SK-N-SH treated with all-trans-retinoic acid at 6 μM for 48 hours (cell line): ENCODE measurements around the gene LRP11.

Experiments used
- ATAC-seq: fragments of 200-7000 bp; cut with Tn5 transposase; 3 replicates; pipeline ENCODE4 v1.9.1; 2020; ENCODE audit warnings: mild to moderate bottlenecking, moderate library complexity
- ARNTL ChIP-seq: fragments of 450-650 bp; formaldehyde crosslinking; IDR thresholded peaks from 2 replicates; pipeline ENCODE4 v1.5.0; 2020; ENCODE audit warnings: low read depth, mild to moderate bottlenecking, moderate library complexity, borderline replicate concordance
- BACH2 ChIP-seq: fragments of 250-450 bp; sonication (Bioruptor Pico); IDR thresholded peaks from 2 replicates; pipeline ENCODE4 v1.9.0; 2021; ENCODE audit warnings: mild to moderate bottlenecking, borderline replicate concordance
- CREB5 ChIP-seq: fragments of 250-450 bp; sonication (Bioruptor Pico); IDR thresholded peaks from 2 replicates; pipeline ENCODE4 v1.5.1; 2020; ENCODE audit warnings: low read depth, mild to moderate bottlenecking, moderate library complexity
- CSDC2 ChIP-seq: fragments of 250-450 bp; sonication (Bioruptor Pico); IDR thresholded peaks from 2 replicates; pipeline ENCODE4 v1.5.0; 2020; ENCODE audit warnings: mild to moderate bottlenecking, moderate library complexity
- ESRRG ChIP-seq: fragments of 250-450 bp; sonication (Bioruptor Pico); IDR thresholded peaks from 2 replicates; pipeline ENCODE4 v1.6.1; 2021; ENCODE audit warnings: mild to moderate bottlenecking
- ISL1 ChIP-seq: fragments of 250-450 bp; sonication (Bioruptor Pico); IDR thresholded peaks from 2 replicates; pipeline ENCODE4 v2.1.2; 2022; ENCODE audit warnings: mild to moderate bottlenecking, moderate library complexity
- OSR1 ChIP-seq: fragments of 250-450 bp; sonication (Bioruptor Pico); IDR thresholded peaks from 2 replicates; pipeline ENCODE4 v1.8.0; 2022; ENCODE audit warnings: moderate library complexity, mild to moderate bottlenecking, inconsistent platforms
- PPARA ChIP-seq: fragments of 250-450 bp; sonication (Bioruptor Pico); IDR thresholded peaks from 2 replicates; pipeline ENCODE4 v1.5.0; 2020; ENCODE audit warnings: mild to moderate bottlenecking, borderline replicate concordance
- SNAI2 ChIP-seq: fragments of 250-450 bp; sonication (Bioruptor Pico); IDR thresholded peaks from 2 replicates; pipeline ENCODE4 v1.5.0; 2020; ENCODE audit warnings: mild to moderate bottlenecking, moderate library complexity
- TOX ChIP-seq: fragments of 250-450 bp; sonication (Bioruptor Pico); IDR thresholded peaks from 2 replicates; pipeline ENCODE4 v1.8.0; 2021; ENCODE audit warnings: mild to moderate bottlenecking, moderate library complexity, borderline replicate concordance
- ZC3H10 ChIP-seq: fragments of 250-450 bp; sonication (Bioruptor Pico); IDR thresholded peaks from 2 replicates; pipeline ENCODE4 v1.5.1; 2021; ENCODE audit warnings: mild to moderate bottlenecking, moderate library complexity
- ZFP3 ChIP-seq: fragments of 250-450 bp; sonication (Bioruptor Pico); IDR thresholded peaks from 2 replicates; pipeline ENCODE4 v1.5.0; 2020; ENCODE audit warnings: mild to moderate bottlenecking, moderate library complexity
- ZFP30 ChIP-seq: fragments of 450-650 bp; formaldehyde crosslinking; IDR thresholded peaks from 2 replicates; pipeline ENCODE4 v1.5.0; 2022; ENCODE audit warnings: mild to moderate bottlenecking, moderate library complexity
- ZNF565 ChIP-seq: fragments of 450-650 bp; formaldehyde crosslinking; conservative IDR thresholded peaks from 2 replicates; pipeline ENCODE4 v1.5.0; 2020; ENCODE audit warnings: low read depth, mild to moderate bottlenecking, moderate library complexity
- ZNF70 ChIP-seq: fragments of 450-650 bp; formaldehyde crosslinking; IDR thresholded peaks from 2 replicates; pipeline ENCODE4 v1.5.0; 2020; ENCODE audit warnings: mild to moderate bottlenecking, moderate library complexity
- ZNF8 ChIP-seq: fragments of 450-650 bp; formaldehyde crosslinking; IDR thresholded peaks from 2 replicates; pipeline ENCODE4 v1.5.0; 2020; ENCODE audit warnings: mild to moderate bottlenecking, moderate library complexity
- TF ChIP-seq, protein P1 (sequence below): fragments of 250-450 bp; sonication (Bioruptor Pico); IDR thresholded peaks from 2 replicates; pipeline ENCODE4 v1.5.0; 2020; ENCODE audit warnings: mild to moderate bottlenecking, moderate library complexity
- TF ChIP-seq, protein P2 (sequence below): fragments of 250-450 bp; sonication (Bioruptor Pico); IDR thresholded peaks from 2 replicates; pipeline ENCODE4 v1.8.0; 2020; ENCODE audit warnings: mild to moderate bottlenecking, moderate library complexity, borderline replicate concordance

Gene LRP11

GRCh38 chr6:149806127-149806526 is 58.0 kb downstream of the LRP11 start:
- no peak for TF ChIP-seq ZNF8 (CRISPR knock-in tag)
- TF ChIP-seq ZFP30 (CRISPR knock-in tag), result no peak
- no peak for TF ChIP-seq ZFP3 (CRISPR knock-in tag)
- TF ChIP-seq ESRRG (CRISPR knock-in tag), result no peak
- TF ChIP-seq, protein P1, sequence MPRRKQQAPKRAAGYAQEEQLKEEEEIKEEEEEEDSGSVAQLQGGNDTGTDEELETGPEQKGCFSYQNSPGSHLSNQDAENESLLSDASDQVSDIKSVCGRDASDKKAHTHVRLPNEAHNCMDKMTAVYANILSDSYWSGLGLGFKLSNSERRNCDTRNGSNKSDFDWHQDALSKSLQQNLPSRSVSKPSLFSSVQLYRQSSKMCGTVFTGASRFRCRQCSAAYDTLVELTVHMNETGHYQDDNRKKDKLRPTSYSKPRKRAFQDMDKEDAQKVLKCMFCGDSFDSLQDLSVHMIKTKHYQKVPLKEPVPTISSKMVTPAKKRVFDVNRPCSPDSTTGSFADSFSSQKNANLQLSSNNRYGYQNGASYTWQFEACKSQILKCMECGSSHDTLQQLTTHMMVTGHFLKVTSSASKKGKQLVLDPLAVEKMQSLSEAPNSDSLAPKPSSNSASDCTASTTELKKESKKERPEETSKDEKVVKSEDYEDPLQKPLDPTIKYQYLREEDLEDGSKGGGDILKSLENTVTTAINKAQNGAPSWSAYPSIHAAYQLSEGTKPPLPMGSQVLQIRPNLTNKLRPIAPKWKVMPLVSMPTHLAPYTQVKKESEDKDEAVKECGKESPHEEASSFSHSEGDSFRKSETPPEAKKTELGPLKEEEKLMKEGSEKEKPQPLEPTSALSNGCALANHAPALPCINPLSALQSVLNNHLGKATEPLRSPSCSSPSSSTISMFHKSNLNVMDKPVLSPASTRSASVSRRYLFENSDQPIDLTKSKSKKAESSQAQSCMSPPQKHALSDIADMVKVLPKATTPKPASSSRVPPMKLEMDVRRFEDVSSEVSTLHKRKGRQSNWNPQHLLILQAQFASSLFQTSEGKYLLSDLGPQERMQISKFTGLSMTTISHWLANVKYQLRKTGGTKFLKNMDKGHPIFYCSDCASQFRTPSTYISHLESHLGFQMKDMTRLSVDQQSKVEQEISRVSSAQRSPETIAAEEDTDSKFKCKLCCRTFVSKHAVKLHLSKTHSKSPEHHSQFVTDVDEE (CRISPR knock-in tag), result no peak
- no peak for ATAC-seq

- no peak for ATAC-seq
- TF ChIP-seq ZFP3 (CRISPR knock-in tag) (no peak), OSR1 (CRISPR knock-in tag) (no peak), SNAI2 (no peak), CSDC2 (CRISPR knock-in tag) (no peak), ZNF70 (CRISPR knock-in tag) (no peak), ARNTL (no peak), PPARA (CRISPR knock-in tag) (no peak), ZC3H10 (CRISPR knock-in tag) (no peak)
- TF ChIP-seq, protein P2, sequence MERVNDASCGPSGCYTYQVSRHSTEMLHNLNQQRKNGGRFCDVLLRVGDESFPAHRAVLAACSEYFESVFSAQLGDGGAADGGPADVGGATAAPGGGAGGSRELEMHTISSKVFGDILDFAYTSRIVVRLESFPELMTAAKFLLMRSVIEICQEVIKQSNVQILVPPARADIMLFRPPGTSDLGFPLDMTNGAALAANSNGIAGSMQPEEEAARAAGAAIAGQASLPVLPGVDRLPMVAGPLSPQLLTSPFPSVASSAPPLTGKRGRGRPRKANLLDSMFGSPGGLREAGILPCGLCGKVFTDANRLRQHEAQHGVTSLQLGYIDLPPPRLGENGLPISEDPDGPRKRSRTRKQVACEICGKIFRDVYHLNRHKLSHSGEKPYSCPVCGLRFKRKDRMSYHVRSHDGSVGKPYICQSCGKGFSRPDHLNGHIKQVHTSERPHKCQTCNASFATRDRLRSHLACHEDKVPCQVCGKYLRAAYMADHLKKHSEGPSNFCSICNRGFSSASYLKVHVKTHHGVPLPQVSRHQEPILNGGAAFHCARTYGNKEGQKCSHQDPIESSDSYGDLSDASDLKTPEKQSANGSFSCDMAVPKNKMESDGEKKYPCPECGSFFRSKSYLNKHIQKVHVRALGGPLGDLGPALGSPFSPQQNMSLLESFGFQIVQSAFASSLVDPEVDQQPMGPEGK, result no peak
- TF ChIP-seq, protein P1 (CRISPR knock-in tag), result no peak
- TF ChIP-seq, all 23 proteins: peak for 0
These were observed 80.6 kb downstream of the LRP11 start for GRCh38 chr6:149783551-149783950.

DNA sequence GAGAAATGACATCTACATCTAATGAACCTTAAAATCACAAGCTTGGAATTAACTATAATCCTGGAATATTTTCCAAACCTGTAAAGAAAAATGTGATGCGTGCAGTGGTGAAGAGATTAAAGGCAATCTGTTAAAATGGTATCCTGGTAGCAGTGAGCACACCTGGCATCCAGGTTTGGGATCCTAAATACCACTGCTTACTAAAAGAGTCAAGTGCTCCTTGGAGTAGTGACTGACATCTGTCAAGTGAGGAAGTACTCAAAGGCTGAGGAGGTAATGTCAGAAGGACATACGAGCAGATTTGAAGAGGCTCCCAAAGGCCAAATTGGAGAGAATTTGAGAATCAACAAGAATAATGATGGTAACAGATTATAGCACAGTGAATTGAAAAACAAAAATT is 81.8 kb downstream of the LRP11 start:
- TF ChIP-seq ISL1 (CRISPR knock-in tag), result no peak
- no peak for TF ChIP-seq ZNF8 (CRISPR knock-in tag)
- no peak for TF ChIP-seq ZFP3 (CRISPR knock-in tag)
- no peak for TF ChIP-seq TOX (CRISPR knock-in tag)
- TF ChIP-seq BACH2 (CRISPR knock-in tag), result no peak
- TF ChIP-seq CREB5 (CRISPR knock-in tag), result no peak
- TF ChIP-seq ZNF565 (CRISPR knock-in tag), result no peak

DNA sequence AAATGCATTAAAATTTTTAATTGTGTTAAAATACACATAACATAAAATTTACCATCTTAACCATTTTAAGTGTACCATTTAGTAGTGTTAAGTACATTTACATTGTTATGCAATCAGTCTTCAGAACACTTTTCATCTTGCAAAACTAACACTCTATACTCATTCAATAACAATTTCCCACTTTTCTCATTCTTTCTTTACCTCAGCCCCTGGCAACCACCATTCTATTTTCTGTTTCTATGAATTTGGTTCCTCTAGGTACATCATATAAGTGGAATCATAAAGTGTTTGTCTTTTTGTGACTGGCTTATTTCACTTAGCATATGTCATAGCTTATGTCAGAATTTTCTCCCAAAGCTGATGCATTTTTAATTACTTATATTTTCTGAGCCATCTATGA is 82.4 kb downstream of the LRP11 start:
- ATAC-seq, result no peak

More for the DNA sequence above, 81.8 kb downstream of the LRP11 start:
- no peak for ATAC-seq

GRCh38 chr6:149779644-149779963 is 84.6 kb downstream of the LRP11 start:
- ATAC-seq, result no peak
- no peak for TF ChIP-seq ZNF8 (CRISPR knock-in tag)
- TF ChIP-seq, protein P1 (CRISPR knock-in tag), result no peak
- TF ChIP-seq ARNTL, result no peak
- no peak for TF ChIP-seq ZNF565 (CRISPR knock-in tag)
- no peak for TF ChIP-seq PPARA (CRISPR knock-in tag)

More for the DNA sequence above, 82.4 kb downstream of the LRP11 start:
- no peak for TF ChIP-seq TOX (CRISPR knock-in tag)
